ENCODE data around the gene FAM98A. TPM values are rescaled to one million over a fixed set of nuclear protein-coding genes. Genes with fewer than 3 reads are reported as not detected.

The FAM98A gene
- total RNA-seq, 2 experiments from 2014 or later: 42.9 to 61.5 TPM

DNA sequence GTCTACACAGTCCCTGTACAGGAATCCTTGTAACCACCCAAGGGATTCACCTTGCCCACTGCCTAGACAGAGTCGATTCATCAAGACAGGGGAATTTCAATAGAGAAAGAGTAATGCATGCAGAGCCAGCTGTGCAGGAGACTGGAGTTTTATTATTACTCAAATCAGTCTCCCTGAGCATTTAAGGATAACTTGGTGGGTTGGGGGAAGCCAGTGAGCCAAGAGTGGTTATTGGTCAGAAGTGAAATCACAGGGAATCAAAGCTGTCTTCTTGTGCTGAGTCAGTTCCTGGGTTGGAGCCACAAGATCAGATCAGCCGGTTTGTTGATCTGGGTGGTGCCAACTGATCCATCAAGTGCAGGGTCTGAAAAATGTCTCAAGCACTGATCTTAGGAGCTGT lies 17.8 kb upstream of the FAM98A start:
- H3K27ac Mint-ChIP-seq: no peak overlapping the region
- ChIA-PET POLR2A (no interaction called here), CTCF (no interaction called here)
- H3K27me3 Mint-ChIP-seq: no peaks in the 10 kb centered on the region
- DNase-seq (peak; percentile 5), ATAC-seq (no peak)
- H3K4me1 Mint-ChIP-seq: no peaks in the 10 kb centered on the region
- H3K36me3 Mint-ChIP-seq (ENCODE audit: low read depth): peaks cover 33% of the 10 kb centered on the region
- intact Hi-C loops (cut with DNase I, micrococcal nuclease): no loop called here
- peaks cover 29% of the 10 kb centered on the region for H3K9me3 Mint-ChIP-seq (ENCODE audit: low read depth)
- H3K4me3 Mint-ChIP-seq: no peak overlapping the region

DNA sequence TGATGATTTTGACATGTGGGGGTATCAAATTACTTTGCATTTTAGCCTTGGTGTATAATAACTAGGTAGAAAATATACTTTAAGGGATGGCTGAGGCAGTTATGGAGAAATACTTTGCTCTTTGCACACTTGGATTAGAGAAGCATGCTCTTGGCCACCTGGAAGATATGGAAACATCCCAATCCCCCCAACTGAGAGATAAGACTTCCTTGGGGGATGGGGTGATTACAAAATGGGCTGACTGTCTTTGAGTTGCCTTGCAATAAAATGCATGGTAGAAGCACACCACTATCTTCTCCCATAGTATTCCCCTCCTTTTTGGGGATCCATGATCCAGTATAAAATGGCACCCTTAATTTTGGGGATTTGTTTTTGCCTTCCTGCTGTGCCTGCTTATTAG lies 15.1 kb upstream of the FAM98A start:
- peaks cover 26% of the 10 kb centered on the region for H3K36me3 Mint-ChIP-seq (ENCODE audit: low read depth)
- CTCF ChIA-PET: no interaction called here
- no peaks in the 10 kb centered on the region for H3K4me1 Mint-ChIP-seq
- POLR2A ChIA-PET: no interaction called here
- no peak overlapping the region for H3K4me3 Mint-ChIP-seq
- H3K27me3 Mint-ChIP-seq: no peaks in the 10 kb centered on the region
- intact Hi-C loops (cut with DNase I, micrococcal nuclease): no loop called here
- DNase-seq (no peak), ATAC-seq (no peak)
- peaks cover 19% of the 10 kb centered on the region for H3K9me3 Mint-ChIP-seq (ENCODE audit: low read depth)
- H3K27ac Mint-ChIP-seq: no peak overlapping the region

DNA sequence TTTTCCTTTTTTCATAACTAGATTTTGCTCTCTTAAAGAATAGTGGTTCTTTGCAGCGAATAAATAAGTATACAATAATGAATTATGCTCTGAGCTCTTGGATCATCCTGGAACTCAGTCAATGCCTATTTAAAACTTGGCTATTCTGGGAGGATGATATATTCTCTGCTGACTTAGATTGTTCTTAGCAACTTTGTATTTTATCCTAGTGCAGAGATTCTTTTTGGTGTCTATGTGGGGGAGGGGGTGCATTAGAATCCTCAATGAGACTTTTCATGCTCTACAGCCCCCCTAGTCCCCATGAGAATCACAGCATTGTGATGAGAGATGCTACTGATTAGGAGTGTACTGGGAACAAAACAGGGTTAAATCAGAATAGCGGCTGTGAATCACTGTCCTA lies 8.8 kb upstream of the FAM98A start:
- Mint-ChIP-seq H3K4me1 (no peaks in the 10 kb centered on the region), H3K4me3 (no peak overlapping the region), H3K27me3 (no peaks in the 10 kb centered on the region), H3K27ac (no peak overlapping the region), H3K9me3 (ENCODE audit: low read depth) (no peaks in the 10 kb centered on the region), H3K36me3 (ENCODE audit: low read depth) (no peaks in the 10 kb centered on the region)
- ChIA-PET POLR2A (no interaction called here), CTCF (no interaction called here)
- intact Hi-C loops (cut with DNase I, micrococcal nuclease): no loop called here
- DNase-seq (no peak), ATAC-seq (no peak)

DNA sequence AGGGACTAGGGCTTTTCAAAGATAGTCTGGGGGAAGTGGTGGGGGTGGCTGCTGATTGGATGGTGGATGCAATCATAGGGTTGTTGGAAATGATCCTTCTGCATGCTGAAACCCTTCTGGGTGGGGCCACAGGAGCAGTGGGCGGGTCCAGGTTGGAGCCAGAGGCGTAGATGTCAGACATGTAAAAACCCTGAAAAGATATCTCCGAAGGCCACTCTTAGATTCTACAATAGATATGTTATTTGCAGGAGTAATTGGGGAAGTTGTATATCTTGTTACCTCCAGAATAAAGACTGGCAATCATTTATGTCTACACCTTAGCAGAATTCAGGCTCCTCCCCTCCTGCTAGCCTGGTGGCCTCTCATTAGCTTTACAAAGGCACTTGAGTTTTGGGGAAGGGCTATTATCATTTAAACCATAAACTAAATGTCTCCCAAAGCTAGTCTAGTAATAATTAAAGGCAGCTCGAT lies 8.2 kb upstream of the FAM98A start:
- CTCF ChIA-PET: interaction anchor here (0.6 kb wide), 1 partner anchor 1107 kb away, joined by 3 read pairs; no protein-coding TSS in a partner anchor
- POLR2A ChIA-PET: no interaction called here
- H3K36me3 Mint-ChIP-seq (ENCODE audit: low read depth): no peaks in the 10 kb centered on the region

GRCh38 chr2:33606622-33607021 lies 7.5 kb upstream of the FAM98A start:
- intact Hi-C loops (cut with DNase I, micrococcal nuclease): no loop called here
- H3K27me3 Mint-ChIP-seq: no peaks in the 10 kb centered on the region
- DNase-seq: no peak
- no peak for ATAC-seq
- H3K9me3 Mint-ChIP-seq (ENCODE audit: low read depth): no peaks in the 10 kb centered on the region
- POLR2A ChIA-PET: no interaction called here
- H3K36me3 Mint-ChIP-seq (ENCODE audit: low read depth): no peaks in the 10 kb centered on the region
- H3K4me1 Mint-ChIP-seq: no peaks in the 10 kb centered on the region
- no peak overlapping the region for H3K4me3 Mint-ChIP-seq
- CTCF ChIA-PET: interaction anchor here (0.6 kb wide), 1 partner anchor 1107 kb away, joined by 3 read pairs; no protein-coding TSS in a partner anchor
- no peak overlapping the region for H3K27ac Mint-ChIP-seq

More for the DNA sequence above, 8.2 kb upstream of the FAM98A start:
- Mint-ChIP-seq H3K27me3 (no peaks in the 10 kb centered on the region), H3K4me3 (no peak overlapping the region), H3K27ac (no peak overlapping the region), H3K4me1 (no peaks in the 10 kb centered on the region), H3K9me3 (ENCODE audit: low read depth) (no peaks in the 10 kb centered on the region)
- ATAC-seq (no peak), DNase-seq (no peak)
- intact Hi-C loops (cut with DNase I, micrococcal nuclease): no loop called here

DNA sequence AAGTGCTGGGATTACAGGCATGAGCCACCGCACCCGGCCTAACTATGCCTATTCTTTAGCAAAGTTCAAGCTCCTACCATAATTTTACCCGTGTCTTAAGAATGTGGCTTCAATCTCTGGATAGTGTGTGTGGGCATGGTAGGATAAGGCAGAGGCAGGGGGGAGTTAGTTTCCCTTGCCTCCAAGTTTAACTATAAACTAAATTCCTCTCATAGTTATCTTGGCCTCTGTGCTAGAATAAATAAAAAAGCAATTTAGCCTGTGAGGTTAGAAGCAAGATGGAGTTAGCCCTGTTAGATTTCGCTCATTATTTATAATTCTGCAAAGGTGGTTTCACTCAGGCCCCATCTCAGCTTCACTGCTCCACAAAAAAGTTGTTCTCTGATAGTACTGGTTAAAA lies 7.0 kb upstream of the FAM98A start:
- ATAC-seq (no peak), DNase-seq (no peak)
- intact Hi-C loops (cut with DNase I, micrococcal nuclease): no loop called here
- Mint-ChIP-seq H3K4me3 (no peak overlapping the region), H3K9me3 (ENCODE audit: low read depth) (no peaks in the 10 kb centered on the region), H3K27me3 (no peaks in the 10 kb centered on the region), H3K27ac (no peak overlapping the region), H3K36me3 (ENCODE audit: low read depth) (no peaks in the 10 kb centered on the region), H3K4me1 (no peaks in the 10 kb centered on the region)
- ChIA-PET POLR2A (no interaction called here), CTCF (no interaction called here)

GRCh38 chr2:33605056-33605455 lies 6.0 kb upstream of the FAM98A start:
- no peaks in the 10 kb centered on the region for H3K36me3 Mint-ChIP-seq (ENCODE audit: low read depth)
- POLR2A ChIA-PET: no interaction called here
- no peak overlapping the region for H3K27ac Mint-ChIP-seq
- H3K4me3 Mint-ChIP-seq: no peak overlapping the region
- intact Hi-C loops (cut with DNase I, micrococcal nuclease): no loop called here
- no peaks in the 10 kb centered on the region for H3K9me3 Mint-ChIP-seq (ENCODE audit: low read depth)
- ATAC-seq: no peak
- no peak for DNase-seq
- CTCF ChIA-PET: no interaction called here
- peaks cover 3% of the 10 kb centered on the region for H3K4me1 Mint-ChIP-seq
- no peaks in the 10 kb centered on the region for H3K27me3 Mint-ChIP-seq

DNA sequence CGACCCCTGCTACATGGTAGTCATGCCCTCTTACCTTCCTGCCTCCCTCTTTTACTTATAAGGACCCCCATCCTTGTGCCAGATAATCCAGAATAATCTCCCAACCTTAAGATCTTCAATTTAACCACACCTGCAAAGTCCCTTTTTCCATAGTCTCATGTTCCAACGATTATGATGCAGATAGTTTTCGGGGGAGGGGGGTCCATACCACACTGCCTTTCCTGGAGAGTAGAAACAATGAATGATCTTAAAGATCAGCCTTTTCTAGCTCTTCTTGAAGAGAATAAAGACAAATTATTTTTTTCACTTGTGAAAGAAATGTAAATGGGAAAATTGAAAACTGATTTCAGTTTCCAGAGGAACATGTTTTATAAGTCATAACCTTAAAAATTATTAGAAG lies 4.3 kb upstream of the FAM98A start:
- Mint-ChIP-seq H3K4me3 (no peak overlapping the region), H3K9me3 (ENCODE audit: low read depth) (no peaks in the 10 kb centered on the region), H3K36me3 (ENCODE audit: low read depth) (no peaks in the 10 kb centered on the region), H3K27me3 (no peaks in the 10 kb centered on the region), H3K27ac (no peak overlapping the region), H3K4me1 (peaks cover 5% of the 10 kb centered on the region)
- CTCF ChIA-PET: interaction anchor here (1.7 kb wide), 1 partner anchor 190 kb away, joined by 5 read pairs; no protein-coding TSS in a partner anchor
- DNase-seq (no peak), ATAC-seq (no peak)
- POLR2A ChIA-PET: no interaction called here
- intact Hi-C loops (cut with DNase I, micrococcal nuclease): no loop called here

DNA sequence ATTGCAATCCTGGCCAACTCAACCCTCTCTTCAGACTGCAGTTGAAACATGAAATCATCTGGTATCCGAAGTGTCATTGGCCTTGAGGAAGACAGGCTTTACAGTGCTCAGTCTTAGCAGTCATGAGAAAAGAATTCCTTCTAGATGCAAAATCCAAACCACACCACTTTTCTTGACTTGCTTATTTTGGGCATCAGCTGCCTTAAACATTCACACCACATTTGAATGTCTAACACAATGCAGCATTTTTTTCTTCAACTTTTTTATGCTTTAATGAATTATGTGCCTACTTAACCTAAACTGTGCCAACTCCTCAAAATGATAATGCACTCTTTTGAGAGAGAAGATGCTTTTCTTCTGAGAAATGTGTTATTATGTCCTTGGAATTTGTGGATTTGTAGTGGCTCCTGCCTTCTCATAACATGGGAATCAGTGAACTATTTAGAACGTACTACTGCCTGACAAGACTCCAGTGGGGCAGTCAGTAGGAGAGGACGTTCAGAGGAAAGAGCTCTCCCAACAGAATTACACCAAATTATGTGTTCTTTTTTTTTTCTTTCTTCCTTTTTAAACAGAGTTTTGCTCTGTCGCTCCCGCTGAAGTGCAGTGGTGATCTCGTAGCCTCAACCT lies 3.2 kb upstream of the FAM98A start:
- H3K27me3 Mint-ChIP-seq: no peaks in the 10 kb centered on the region
- H3K4me1 Mint-ChIP-seq: peaks cover 12% of the 10 kb centered on the region
- H3K27ac Mint-ChIP-seq: no peak overlapping the region
- intact Hi-C loops (cut with DNase I, micrococcal nuclease): no loop called here
- no peaks in the 10 kb centered on the region for H3K9me3 Mint-ChIP-seq (ENCODE audit: low read depth)
- ATAC-seq: no peak
- DNase-seq: no peak
- ChIA-PET POLR2A (no interaction called here), CTCF (no interaction called here)
- H3K36me3 Mint-ChIP-seq (ENCODE audit: low read depth): no peaks in the 10 kb centered on the region
- no peak overlapping the region for H3K4me3 Mint-ChIP-seq

- ChIA-PET POLR2A (interaction anchor here (0.5 kb wide), 1 partner anchor 121 kb away, joined by 3 read pairs; no protein-coding TSS in a partner anchor), CTCF (interaction anchor here (0.6 to 3.3 kb wide), 6 partner anchors 12 to 1978 kb away, joined by 3 to 17 read pairs (median 5); partner anchors contain the start of gene RASGRP3)
- H3K27me3 Mint-ChIP-seq: no peaks in the 10 kb centered on the region
- no peak for ATAC-seq
- H3K27ac Mint-ChIP-seq: peak overlapping the region; percentile 93
- H3K36me3 Mint-ChIP-seq (ENCODE audit: low read depth): peaks cover 2% of the 10 kb centered on the region
- H3K9me3 Mint-ChIP-seq (ENCODE audit: low read depth): no peaks in the 10 kb centered on the region
- intact Hi-C loops (cut with DNase I, micrococcal nuclease): loop anchor here (1.0 to 10.0 kb wide), 8 partner anchors 125 to 1245 kb away; partner anchors contain the start of genes BIRC6 (in 2 of the 2), TTC27 (in 2 of the 2) and LTBP1 (in 1 of the 2)
- H3K4me3 Mint-ChIP-seq: peak overlapping the region; percentile 88
- peaks cover 24% of the 10 kb centered on the region for H3K4me1 Mint-ChIP-seq
- no peak for DNase-seq
Observed at GRCh38 chr2:33599943-33600192, 769 bp upstream of the FAM98A start.

- POLR2A ChIA-PET: interaction anchor here (0.8 to 1.4 kb wide), 3 partner anchors 15 to 123 kb away, joined by 4 read pairs; partner anchors contain the start of gene RASGRP3
- Mint-ChIP-seq H3K36me3 (ENCODE audit: low read depth) (peaks cover 7% of the 10 kb centered on the region), H3K4me1 (peaks cover 27% of the 10 kb centered on the region), H3K4me3 (peak overlapping the region; percentile 88), H3K27ac (peak overlapping the region; percentile 93), H3K9me3 (ENCODE audit: low read depth) (no peaks in the 10 kb centered on the region), H3K27me3 (no peaks in the 10 kb centered on the region)
- intact Hi-C loops (cut with DNase I, micrococcal nuclease): loop anchor here (1.0 to 10.0 kb wide), 8 partner anchors 123 to 1244 kb away; partner anchors contain the start of genes BIRC6 (in 2 of the 2), TTC27 (in 2 of the 2) and LTBP1 (in 1 of the 2)
- ATAC-seq: peak; percentile 63
- CTCF ChIA-PET: interaction anchor here (0.6 to 3.3 kb wide), 8 partner anchors 11 to 1564 kb away, joined by 3 to 17 read pairs (median 4); partner anchors contain the start of gene RASGRP3
- DNase-seq: peak; percentile 77
Observed at GRCh38 chr2:33598561-33599174, 431 bp downstream of the FAM98A start.

GRCh38 chr2:33597026-33597425 lies 2.1 kb downstream of the FAM98A start:
- Mint-ChIP-seq H3K4me1 (peaks cover 35% of the 10 kb centered on the region), H3K4me3 (peak overlapping the region; percentile 88), H3K9me3 (ENCODE audit: low read depth) (no peaks in the 10 kb centered on the region), H3K27me3 (no peaks in the 10 kb centered on the region), H3K27ac (peak overlapping the region; percentile 39), H3K36me3 (ENCODE audit: low read depth) (peaks cover 17% of the 10 kb centered on the region)
- CTCF ChIA-PET: interaction anchor here (4.7 kb wide), 1 partner anchor 14 kb away, joined by 26 read pairs; no protein-coding TSS in a partner anchor
- ATAC-seq (no peak), DNase-seq (no peak)
- intact Hi-C loops (cut with DNase I, micrococcal nuclease): loop anchor here (5.0 to 10.0 kb wide), 4 partner anchors 275 to 1242 kb away; partner anchors contain the start of genes BIRC6 (in 1 of the 2) and LTBP1 (in 1 of the 2)
- POLR2A ChIA-PET: no interaction called here
